ENCODE measurements around the gene FCRLB.

Gene FCRLB

DNA sequence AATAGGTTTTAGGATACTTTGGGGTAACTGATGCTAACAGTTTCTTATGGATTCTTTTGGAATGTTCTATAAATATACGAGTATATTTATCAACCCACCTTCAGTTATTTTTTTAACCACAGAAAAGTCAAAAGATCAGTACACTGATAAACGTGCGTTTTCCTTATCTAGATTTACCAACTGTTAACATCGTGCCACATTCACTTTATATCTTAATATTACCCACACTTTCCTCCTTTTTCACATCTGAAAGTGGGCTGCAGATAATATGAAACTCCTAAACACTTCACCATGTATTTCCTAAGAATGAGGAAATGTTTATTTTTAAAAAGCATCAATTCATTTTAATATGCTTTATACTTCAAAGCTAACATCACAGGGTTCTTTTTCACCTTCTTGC is 52.4 kb downstream of the FCRLB start:
- H3K4me3 ChIP-seq, result no peak overlapping the region
- no peak overlapping the region for H3K27ac ChIP-seq

DNA sequence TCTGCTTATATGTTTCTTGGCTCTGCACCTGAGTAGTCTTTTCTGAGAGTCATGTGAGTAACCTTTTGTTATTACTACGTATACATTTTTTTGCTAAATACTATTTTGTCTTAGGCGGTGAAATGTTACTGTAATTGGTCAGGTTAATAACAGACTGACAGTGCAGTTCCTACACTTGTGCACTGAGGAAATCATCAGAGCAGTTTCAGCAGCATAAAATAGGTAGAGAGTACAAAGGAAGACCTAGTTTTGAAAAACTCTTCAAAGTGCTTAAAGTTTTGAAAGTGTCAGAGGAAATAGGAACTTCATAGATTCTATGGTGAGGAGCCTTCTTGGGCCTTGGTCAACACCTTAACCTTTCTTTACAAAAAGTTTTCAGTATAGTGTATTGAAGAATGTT is 55.9 kb downstream of the FCRLB start:
- H3K4me3 ChIP-seq, result no peak overlapping the region
- no peak overlapping the region for H3K27ac ChIP-seq

Data from skin epidermis (tissue), 12 donors.